Astrocyte (in vitro differentiated cells and primary cell): ENCODE data around the gene WDR59.

Source experiments
- CTCF ChIP-seq: IDR thresholded peaks from 2 replicates; pipeline ENCODE4 v1.5.1; 2011; ENCODE audit warnings: low read depth, mild to moderate bottlenecking, inconsistent platforms, low read length, moderate library complexity; ENCODE audit not compliant: insufficient read depth
- EZH2 ChIP-seq: IDR thresholded peaks from 2 replicates; pipeline ENCODE4 v1.6.1; 2012; ENCODE audit warnings: mild to moderate bottlenecking, low read length, inconsistent platforms; ENCODE audit not compliant: insufficient read depth

- TF ChIP-seq CTCF (no peak), EZH2 (no peak)
Observed at GRCh38 chr16:74888888-74889287, 96.0 kb downstream of the WDR59 start.
